H1 (cell line): ENCODE data around the gene ACBD5.

Source experiments
- ASH2L ChIP-seq: fragments of 200-600, 300-600 bp; sonication (generic); IDR thresholded peaks from one replicate; pipeline ENCODE4 v1.7.1; 2017; ENCODE audit warnings: low read length
- EZH2 ChIP-seq: fragments of 200-600 bp; sonication (generic); IDR thresholded peaks from 2 replicates; pipeline ENCODE4 v1.7.1; 2012; ENCODE audit warnings: low read depth, mild to moderate bottlenecking, moderate library complexity, low read length, inconsistent platforms; ENCODE audit not compliant: severe bottlenecking
- POLR2AphosphoS5 ChIP-seq: IDR thresholded peaks from 2 replicates; pipeline ENCODE4 v1.6.1; 2011; ENCODE audit warnings: low read depth, low read length
- RFX5 ChIP-seq: IDR thresholded peaks from 2 replicates; pipeline ENCODE4 v1.6.1; 2011; ENCODE audit warnings: low read depth, low read length, improper control_type of control experiment, borderline replicate concordance
- SIX5 ChIP-seq: IDR thresholded peaks from 2 replicates; pipeline ENCODE4 v1.6.1; 2011; ENCODE audit warnings: mild to moderate bottlenecking, low read depth, low read length
- TAF1 ChIP-seq: IDR thresholded peaks from 2 replicates; pipeline ENCODE4 v1.6.1; 2011; ENCODE audit warnings: mild to moderate bottlenecking, low read depth, low read length
- TEAD4 ChIP-seq: IDR thresholded peaks from 2 replicates; pipeline ENCODE4 v1.6.1; 2012; ENCODE audit warnings: low read depth, low read length, inconsistent platforms, mixed read lengths
- TF ChIP-seq, protein P1 (sequence below), 3 experiments: IDR thresholded peaks; 1 replicate in 2 of 3; 2 replicates in 1 of 3; pipeline versions ENCODE4 v1.5.1 to v1.6.1; 2011; ENCODE audit warnings: low read length in 3 of 3, mild to moderate bottlenecking in 3 of 3, inconsistent platforms in 2 of 3, low read depth in 1 of 3, moderate library complexity in 1 of 3; ENCODE audit not compliant: insufficient read depth in 1 of 3; ENCODE audit errors: control extremely low read depth in 1 of 3
- TF ChIP-seq, protein P2 (sequence below): IDR thresholded peaks from 2 replicates; pipeline ENCODE4 v1.6.1; 2012; ENCODE audit warnings: inconsistent platforms
- TF ChIP-seq, protein P3 (sequence below): IDR thresholded peaks from 2 replicates; pipeline ENCODE4 v1.6.1; 2012; ENCODE audit warnings: inconsistent platforms

DNA sequence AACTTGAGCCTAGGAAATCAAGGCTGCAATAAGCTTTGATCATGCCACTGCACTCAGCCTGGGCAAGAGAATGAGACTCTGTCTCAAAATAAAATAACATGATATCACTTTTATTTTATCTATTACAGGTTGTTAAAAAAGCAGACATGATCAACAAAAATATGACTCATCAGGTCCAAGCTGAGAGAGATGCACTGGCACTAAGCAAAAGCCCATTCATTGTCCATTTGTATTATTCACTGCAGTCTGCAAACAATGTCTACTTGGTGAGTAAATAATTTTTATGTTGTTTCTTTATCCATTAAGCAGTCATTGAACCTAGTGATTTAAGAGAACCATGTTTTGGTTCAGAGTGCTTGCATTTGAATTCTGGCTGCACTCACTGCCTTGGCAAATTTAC, 82.2 kb downstream of the ACBD5 start:
- TF ChIP-seq, protein P1, sequence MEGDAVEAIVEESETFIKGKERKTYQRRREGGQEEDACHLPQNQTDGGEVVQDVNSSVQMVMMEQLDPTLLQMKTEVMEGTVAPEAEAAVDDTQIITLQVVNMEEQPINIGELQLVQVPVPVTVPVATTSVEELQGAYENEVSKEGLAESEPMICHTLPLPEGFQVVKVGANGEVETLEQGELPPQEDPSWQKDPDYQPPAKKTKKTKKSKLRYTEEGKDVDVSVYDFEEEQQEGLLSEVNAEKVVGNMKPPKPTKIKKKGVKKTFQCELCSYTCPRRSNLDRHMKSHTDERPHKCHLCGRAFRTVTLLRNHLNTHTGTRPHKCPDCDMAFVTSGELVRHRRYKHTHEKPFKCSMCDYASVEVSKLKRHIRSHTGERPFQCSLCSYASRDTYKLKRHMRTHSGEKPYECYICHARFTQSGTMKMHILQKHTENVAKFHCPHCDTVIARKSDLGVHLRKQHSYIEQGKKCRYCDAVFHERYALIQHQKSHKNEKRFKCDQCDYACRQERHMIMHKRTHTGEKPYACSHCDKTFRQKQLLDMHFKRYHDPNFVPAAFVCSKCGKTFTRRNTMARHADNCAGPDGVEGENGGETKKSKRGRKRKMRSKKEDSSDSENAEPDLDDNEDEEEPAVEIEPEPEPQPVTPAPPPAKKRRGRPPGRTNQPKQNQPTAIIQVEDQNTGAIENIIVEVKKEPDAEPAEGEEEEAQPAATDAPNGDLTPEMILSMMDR (IDR thresholded peaks at IDR 0.05; ENCODE audit: control extremely low read depth in 1 of 3, insufficient read depth in 1 of 3, low read depth in 1 of 3, low read length in 3 of 3) = no peak
- TF ChIP-seq EZH2 (no peak), TEAD4 (no peak), SIX5 (no peak), TAF1 (no peak), RFX5 (no peak), POLR2AphosphoS5 (no peak), ASH2L (no peak)
- TF ChIP-seq, protein P2, sequence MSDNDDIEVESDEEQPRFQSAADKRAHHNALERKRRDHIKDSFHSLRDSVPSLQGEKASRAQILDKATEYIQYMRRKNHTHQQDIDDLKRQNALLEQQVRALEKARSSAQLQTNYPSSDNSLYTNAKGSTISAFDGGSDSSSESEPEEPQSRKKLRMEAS = no peak
- TF ChIP-seq, protein P3, sequence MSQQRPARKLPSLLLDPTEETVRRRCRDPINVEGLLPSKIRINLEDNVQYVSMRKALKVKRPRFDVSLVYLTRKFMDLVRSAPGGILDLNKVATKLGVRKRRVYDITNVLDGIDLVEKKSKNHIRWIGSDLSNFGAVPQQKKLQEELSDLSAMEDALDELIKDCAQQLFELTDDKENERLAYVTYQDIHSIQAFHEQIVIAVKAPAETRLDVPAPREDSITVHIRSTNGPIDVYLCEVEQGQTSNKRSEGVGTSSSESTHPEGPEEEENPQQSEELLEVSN = no peak
